ENCODE results near the gene GATA5.

Gene GATA5

GRCh38 chr20:62451156-62451767, 24.5 kb downstream of the GATA5 start:
- no peak for DNase-seq

DNA sequence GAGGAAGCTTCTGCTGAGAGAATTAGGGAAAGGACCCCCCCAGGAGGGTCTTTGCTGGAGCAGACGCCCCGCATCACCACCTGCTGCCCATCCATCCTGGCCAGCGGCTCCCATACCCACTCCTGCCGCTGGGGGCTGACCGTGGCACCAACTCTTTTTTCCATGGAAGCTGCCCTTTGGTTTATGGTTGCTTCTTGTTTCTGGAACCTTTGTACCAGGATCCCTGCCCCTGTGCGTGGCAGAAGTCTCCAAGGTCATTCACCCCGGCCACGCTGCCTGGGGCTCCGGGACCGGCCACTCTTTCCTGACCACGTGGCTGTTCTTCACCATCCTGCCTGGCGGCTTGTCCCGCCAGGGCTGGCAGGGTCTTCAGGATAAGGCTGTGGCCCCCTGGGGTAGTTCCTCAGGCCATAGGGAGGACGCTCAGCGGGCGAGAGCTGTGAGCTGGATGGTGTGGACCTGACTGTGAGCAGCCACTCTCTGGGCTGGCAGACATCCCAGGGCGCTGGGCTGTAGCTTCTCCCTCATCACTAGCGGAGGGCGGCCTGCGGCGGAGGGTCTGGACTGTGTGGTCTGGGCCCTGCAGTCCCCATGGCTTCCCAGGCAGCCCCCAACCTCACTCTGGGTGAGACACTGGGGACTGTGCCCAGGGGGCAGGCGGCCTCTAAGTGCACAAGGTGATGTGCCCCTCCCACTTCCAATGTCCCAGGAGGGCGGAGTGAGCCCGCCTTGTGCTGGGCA, 25.7 kb downstream of the GATA5 start:
- no peak for DNase-seq

DNA sequence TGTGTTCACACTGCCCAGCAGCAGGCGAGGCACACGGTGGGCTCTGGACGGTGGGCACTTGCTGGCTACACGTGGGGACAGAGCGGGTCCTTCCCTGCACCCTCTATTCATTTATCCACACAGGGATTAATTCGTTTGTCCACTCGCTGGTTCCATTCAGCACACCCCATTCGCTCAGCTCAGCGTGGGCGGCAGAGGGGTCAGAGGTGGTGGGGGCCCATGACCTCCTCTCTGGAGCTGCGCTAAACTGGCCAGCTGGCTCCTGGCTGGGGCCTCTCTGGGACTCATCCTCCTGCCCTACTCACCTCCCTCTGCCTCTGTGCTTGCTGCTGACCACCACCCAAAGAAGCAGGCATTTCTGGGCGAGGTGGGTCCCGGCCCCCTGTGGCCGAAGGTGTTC, 27.0 kb downstream of the GATA5 start:
- DNase-seq, result no peak

- DNase-seq, result no peak
Measured at GRCh38 chr20:62448038-62448437, 27.8 kb downstream of the GATA5 start.

DNA sequence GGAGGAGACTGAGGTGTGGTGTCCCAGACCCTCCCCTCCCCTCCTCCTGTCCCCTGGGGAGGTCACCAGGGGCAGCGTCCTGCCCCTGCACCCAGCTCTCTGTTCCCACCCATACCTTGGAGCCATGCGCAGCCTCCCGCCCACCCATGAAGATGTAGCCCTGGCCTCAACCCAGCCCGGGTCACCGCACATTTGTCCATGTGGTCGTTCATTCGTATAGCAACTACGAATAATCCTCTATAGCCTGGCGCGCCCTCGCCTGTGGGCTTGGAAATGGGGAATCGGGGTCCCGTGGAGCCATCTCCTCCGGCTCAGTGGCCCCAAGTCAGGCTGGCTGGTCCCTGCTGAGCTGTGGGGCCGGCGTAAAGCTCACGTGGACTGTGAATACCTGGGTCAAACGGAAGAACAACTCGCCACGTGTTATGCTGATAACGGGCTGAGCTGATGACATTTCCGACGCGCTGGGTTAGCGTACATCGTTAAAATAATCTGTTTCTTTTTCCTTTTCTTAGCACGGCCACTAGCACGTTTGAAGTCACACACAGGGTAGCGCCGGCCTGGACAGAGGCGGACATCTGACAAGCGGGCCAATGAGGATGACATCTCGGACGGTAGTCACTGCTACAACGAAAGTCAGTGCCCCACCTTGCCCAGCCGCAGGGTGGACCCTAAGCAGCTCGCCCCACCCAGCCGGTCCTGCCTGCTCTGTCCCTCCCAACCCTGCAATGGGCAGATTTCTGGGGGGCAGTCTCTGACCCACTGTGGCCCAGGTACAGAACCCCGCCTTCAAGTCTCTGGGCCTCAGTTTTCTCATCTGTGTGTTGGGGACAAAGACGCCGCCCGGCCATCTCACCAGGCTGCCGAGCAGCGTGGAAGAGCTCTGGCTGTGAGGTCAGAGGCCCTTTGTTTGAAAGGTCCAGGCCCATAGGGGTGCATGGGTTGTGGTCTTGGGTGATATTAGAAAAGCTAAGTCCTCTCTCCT, 28.6 kb downstream of the GATA5 start:
- no peak for DNase-seq

DNA sequence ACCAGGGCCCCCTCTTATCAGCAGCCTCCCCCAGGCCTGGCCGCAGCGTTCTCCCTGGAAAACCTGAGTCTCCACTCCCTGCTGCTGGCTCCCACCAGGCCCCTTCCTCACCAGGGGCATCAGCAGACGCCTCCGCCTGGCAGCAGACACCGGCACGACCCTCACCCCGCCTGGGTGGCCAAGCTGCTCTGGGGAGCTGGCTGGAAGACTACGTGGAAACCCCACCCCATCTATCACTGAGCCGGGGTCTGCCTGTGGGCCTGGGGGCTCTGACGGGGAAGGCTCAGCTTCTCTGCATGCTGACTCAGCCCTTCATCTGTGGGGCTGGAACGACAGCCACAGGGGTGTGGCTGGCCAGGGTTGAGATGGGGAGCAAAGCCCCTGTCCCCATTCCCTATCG, 29.3 kb downstream of the GATA5 start:
- no peak for DNase-seq

DNA sequence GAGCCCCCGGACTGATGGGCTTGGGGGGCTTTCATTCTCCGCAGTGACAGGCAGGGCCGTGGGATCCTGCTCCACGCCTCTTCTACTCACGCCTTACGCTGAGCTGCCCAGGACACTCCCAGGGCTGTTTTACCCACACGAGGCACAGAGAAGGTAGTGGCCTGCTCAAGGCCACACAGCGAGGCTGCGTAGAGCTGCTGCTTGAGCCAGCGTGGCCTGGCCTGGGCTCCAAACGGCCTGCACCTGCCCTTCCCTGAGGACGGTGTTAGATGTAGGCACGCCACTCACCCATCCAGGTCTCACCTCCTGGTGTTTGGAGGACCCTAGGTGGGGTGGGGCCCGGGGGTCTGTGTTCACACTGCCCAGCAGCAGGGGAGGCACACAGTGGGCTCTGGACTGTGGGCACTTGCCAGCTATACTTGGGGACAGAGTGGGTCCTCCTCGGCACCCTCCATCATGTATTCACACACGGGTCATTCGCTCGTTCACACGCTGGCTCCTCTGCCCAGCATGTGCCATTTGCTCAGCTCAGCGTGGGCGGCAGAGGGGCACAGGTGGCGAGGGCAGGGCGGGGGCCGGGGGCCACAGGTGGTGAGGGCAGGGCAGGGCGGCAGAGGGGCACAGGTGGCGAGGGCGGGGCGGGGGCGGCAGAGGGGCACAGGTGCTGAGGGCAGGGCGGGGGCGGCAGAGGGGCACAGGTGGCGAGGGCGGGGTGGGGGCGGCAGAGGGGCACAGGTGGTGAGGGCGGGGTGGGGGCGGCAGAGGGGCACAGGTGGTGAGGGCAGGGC, 30.0 kb downstream of the GATA5 start:
- no peak for DNase-seq

DNA sequence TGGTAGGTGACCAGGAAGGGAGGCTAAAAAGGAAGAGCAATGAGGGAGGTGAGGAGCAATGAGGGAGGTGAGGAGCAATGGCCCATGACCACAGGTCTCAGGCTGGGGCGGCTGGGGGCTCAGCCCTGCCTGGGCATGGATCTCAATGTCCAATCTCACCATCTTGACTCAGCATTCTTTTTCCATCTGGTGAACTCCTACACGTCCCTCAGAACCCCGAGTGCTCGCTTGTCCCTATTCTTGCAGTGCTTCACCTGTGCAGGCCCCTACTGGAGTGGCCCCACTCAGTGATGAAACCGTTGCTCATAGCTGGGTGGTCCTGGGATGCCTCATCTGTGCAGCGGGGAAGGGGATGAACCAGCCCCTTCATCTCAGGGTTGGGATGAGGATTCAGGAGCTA, 31.5 kb downstream of the GATA5 start:
- no peak for DNase-seq

DNA sequence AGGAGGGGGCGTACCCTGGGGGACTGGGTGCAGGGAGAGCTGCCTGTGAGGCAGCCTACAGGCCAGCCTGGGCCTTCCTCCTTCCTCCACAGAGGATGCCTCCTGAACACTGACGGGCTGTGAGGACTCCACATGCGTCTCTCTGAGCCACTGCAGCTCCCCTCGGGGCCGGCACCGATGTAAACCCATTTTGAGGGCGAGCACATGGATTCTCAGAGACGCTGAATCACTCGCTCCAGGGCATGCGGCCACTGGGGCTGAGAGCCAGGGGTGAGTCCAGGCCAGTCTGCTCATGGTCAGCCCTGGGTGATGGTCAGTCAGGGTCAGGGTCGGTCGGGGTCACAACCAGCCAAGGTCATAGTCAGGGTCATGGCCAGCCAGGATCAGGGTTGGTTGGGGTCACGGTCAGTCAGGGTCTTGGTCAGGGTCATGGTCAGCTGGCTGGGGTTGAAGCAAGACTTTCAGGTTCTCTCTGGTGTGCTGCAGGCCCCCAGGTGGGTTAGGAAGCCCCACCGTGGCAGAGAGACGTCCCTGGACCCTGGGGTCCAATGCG, 33.7 kb downstream of the GATA5 start:
- DNase-seq, result no peak

- no peak for DNase-seq
Measured at GRCh38 chr20:62439218-62439617, 36.6 kb downstream of the GATA5 start.

DNA sequence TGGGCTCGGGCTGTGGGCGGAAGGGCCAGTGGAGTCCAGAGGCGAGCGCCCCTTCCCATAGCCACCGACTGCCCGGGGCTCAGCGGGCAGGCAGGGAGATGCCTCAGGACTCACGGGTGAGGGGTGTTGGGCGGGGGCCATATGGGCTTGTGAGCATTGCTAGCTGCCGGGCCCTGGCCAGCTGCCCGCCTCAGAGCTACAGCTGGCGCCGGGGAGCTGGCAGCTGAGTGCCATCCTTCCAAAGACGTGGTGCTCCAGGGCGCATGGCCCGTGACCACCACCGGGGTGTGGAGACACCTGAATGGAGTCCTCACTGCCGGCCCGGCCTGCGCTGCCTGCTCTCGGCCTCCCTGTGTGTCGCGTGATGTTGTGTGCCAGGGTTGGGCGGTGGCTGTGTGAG, 37.9 kb downstream of the GATA5 start:
- no peak for DNase-seq

DNA sequence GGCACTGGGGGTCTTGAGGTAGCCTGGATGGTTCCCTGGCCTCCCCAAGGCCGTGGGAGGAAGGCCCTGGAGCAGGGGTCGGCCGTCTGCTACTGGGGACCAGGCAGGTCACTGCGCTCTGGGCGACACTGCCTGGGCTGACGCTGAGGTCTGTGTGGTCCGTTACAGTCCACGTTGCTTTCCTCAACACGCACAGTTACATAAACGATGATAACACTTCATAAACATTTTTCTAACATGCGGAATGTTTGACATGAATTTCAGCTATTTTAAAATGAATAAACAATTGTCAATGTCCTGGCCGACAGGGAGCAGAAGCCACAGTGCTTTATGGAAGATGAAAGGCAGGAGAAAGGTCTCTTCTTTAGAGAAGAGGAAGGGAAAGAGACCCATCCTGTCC, 38.3 kb downstream of the GATA5 start:
- DNase-seq, result no peak

DNA sequence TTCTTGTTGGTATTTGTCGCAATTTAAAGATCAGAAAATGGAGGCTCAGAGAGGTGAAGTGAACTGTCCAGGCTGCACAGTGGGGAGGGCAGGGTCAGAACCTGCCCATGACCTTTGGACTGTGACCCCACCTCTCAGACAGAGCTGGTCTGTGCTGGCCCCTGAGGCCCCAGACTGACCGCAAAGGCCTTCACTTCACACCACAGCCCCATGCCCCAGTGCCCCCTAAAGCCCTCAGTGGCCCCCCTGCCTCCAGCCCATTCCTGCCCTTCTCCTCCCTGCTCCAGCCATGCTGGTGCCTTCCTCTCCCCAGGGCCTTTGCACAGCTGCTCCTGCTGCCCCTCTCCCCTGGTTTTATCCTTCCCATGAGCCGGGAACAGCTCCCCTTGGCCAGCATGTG, 39.1 kb downstream of the GATA5 start:
- no peak for DNase-seq

GRCh38 chr20:62433658-62434497, 41.9 kb downstream of the GATA5 start:
- no peak for DNase-seq

DNA sequence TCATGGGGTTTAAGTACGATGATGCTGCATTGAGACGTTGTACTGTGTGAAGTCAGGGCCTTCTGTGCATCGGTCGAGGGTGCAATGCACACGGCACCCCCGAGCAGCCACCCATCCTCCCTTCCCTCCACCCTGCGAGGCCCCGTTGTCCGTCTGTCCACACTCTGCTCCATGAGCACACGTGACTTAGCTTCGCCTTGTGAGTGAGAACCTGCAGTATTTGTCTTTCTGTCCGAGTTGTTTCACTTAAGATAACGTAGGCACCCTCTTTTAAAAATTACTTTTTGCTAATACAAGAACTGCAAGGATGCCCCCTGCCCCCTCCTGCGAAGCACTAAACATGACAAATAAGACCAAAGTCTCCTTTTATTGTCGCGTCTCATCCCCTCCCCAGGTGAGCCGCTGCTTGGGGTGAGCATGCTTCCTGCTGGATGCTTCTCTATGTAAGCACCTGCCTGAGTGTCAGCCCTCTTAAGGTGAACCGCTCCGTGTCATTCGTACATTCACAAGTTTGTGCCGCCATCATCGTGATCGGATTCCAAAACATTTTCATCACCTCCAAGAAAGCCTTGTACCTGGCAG, 44.8 kb downstream of the GATA5 start:
- no peak for DNase-seq

DNA sequence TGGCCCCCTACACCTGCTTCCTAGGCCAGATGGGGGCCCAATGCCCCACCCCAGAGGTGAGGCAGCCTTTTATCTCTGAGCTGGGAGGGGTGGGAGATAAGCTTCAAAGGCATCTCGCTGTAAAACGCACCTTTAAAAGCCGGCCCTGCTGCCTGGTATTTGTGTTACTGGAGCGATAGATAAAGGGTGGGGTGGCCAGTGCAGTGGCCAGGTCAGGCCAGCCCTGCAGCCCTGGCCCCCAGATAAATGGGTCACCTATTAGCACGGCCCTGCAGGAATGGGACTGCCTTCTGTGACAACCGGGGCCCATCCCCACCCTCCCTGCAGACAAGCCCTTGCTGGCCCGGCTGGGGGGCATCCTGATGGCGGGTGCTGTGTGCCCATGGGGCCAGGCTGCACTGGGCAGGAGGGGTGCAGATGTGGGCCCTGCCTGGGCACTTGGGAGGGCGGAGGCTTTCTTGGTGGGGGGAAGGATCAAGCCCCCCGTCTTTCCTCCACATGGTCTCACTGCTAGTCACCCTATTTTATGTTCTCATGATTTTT, 45.4 kb downstream of the GATA5 start:
- no peak for DNase-seq

- DNase-seq, result no peak
Measured at GRCh38 chr20:62429455-62430310, 46.1 kb downstream of the GATA5 start.

- no peak for DNase-seq
Measured at GRCh38 chr20:62428396-62429295, 47.1 kb downstream of the GATA5 start.

DNA sequence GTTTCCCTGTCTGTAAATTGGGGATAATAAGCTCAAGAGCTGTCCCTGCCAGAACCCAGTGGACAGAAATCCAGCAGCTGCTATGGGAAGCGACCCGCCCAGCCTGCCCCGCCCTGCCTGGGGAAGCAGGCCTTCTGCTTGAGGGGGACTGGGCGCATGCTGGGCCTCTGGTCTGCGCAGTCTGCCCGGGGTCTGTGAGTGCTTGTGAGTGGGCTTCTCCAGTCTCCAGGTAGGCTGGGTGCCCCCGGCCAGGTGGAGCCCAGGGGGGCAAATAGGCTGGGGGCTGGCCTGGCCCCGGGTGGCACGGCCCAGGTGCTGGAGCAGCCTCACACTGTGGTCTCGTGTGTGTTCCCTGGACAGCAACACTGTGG, 47.8 kb downstream of the GATA5 start:
- DNase-seq, result no peak
